Activated CD4-positive, alpha-beta memory T cell treated with anti-CD3 and anti-CD28 coated beads, Interleukin-2, amount 10 ng/mL, durations not matched to agents 7 days and 5 days (primary cell): ENCODE results near the gene SPR. TPM values are rescaled to one million over a fixed set of nuclear protein-coding genes. Genes with fewer than 3 reads are reported as not detected.

Source experiments
- CTCF ChIA-PET: fragments of 350-600 bp; sonication (Branson Sonifier 250); formaldehyde crosslinking; loops from one replicate; lab custom pipeline; 2021; ENCODE audit warnings: antibody characterized with exemption, inconsistent platforms; lab: Charles Lee
- POLR2A ChIA-PET: fragments of 350-600 bp; sonication (Branson Sonifier 250); formaldehyde crosslinking; loops from one replicate; lab custom pipeline; 2021; ENCODE audit warnings: antibody characterized with exemption; lab: Charles Lee
- DNase-seq: peaks from one replicate; pipeline ENCODE4 v3.0.0-alpha.2; 2020
- H3K27ac Mint-ChIP-seq: one replicate; pipeline ENCODE4 v1.8.0; 2021; ENCODE audit warnings: mild to moderate bottlenecking, mixed read lengths
- H3K27me3 Mint-ChIP-seq: one replicate; pipeline ENCODE4 v1.8.0; 2021; ENCODE audit warnings: mixed read lengths
- H3K36me3 Mint-ChIP-seq: one replicate; pipeline ENCODE4 v1.8.0; 2021; ENCODE audit warnings: low read depth, mixed read lengths
- H3K4me1 Mint-ChIP-seq: one replicate; pipeline ENCODE4 v1.8.0; 2021; ENCODE audit warnings: mixed read lengths
- H3K4me3 Mint-ChIP-seq: one replicate; pipeline ENCODE4 v1.8.0; 2021; ENCODE audit warnings: mild to moderate bottlenecking, mixed read lengths
- H3K9me3 Mint-ChIP-seq: one replicate; pipeline ENCODE4 v1.8.0; 2021; ENCODE audit warnings: mixed read lengths
- total RNA-seq, 2 experiments: library from RNA; stranded (reverse); gene quantifications; one replicate each; pipeline ENCODE4 v1.2.3, GENCODE V29; 2021

Gene SPR
- total RNA-seq, 2 experiments from 2014 or later: 0.63 to 0.71 TPM

GRCh38 chr2:72921088-72921851 is 34.1 kb downstream of the SPR start:
- no peak overlapping the region for H3K4me3 Mint-ChIP-seq
- H3K9me3 Mint-ChIP-seq: no peaks in the 10 kb centered on the region
- DNase-seq: no peak
- H3K27ac Mint-ChIP-seq: no peak overlapping the region
- ChIA-PET POLR2A (no interaction called here), CTCF (no interaction called here)
- peaks cover 76% of the 10 kb centered on the region for H3K27me3 Mint-ChIP-seq
- H3K4me1 Mint-ChIP-seq: peaks cover 25% of the 10 kb centered on the region
- no peaks in the 10 kb centered on the region for H3K36me3 Mint-ChIP-seq

- CTCF ChIA-PET: no interaction called here
- DNase-seq: peak; percentile 9
- peaks cover 22% of the 10 kb centered on the region for H3K4me1 Mint-ChIP-seq
- H3K4me3 Mint-ChIP-seq: no peak overlapping the region
- H3K9me3 Mint-ChIP-seq: no peaks in the 10 kb centered on the region
- H3K27ac Mint-ChIP-seq: no peak overlapping the region
- no peaks in the 10 kb centered on the region for H3K36me3 Mint-ChIP-seq
- H3K27me3 Mint-ChIP-seq: peaks cover 70% of the 10 kb centered on the region
- POLR2A ChIA-PET: no interaction called here
These were observed 34.6 kb downstream of the SPR start for GRCh38 chr2:72921853-72922252.

GRCh38 chr2:72923833-72924352 is 36.7 kb downstream of the SPR start:
- H3K27me3 Mint-ChIP-seq: peaks cover 61% of the 10 kb centered on the region
- CTCF ChIA-PET: no interaction called here
- POLR2A ChIA-PET: no interaction called here

GRCh38 chr2:72924353-72925240 is 37.4 kb downstream of the SPR start:
- CTCF ChIA-PET: interaction anchor here (1.6 to 2.8 kb wide), 2 partner anchors 37 to 252 kb away, joined by 5 to 11 read pairs; partner anchors contain the start of gene SPR
- H3K4me3 Mint-ChIP-seq: no peak overlapping the region
- no peak overlapping the region for H3K27ac Mint-ChIP-seq
- H3K27me3 Mint-ChIP-seq: peaks cover 54% of the 10 kb centered on the region
- POLR2A ChIA-PET: interaction anchor here (0.8 kb wide), 1 partner anchor 8 kb away, joined by 3 read pairs; the partner anchor contains the start of gene EMX1
- H3K36me3 Mint-ChIP-seq: no peaks in the 10 kb centered on the region
- peaks cover 11% of the 10 kb centered on the region for H3K4me1 Mint-ChIP-seq
- no peaks in the 10 kb centered on the region for H3K9me3 Mint-ChIP-seq
- no peak for DNase-seq

More at GRCh38 chr2:72923833-72924352, 36.7 kb downstream of the SPR start:
- Mint-ChIP-seq H3K4me1 (peaks cover 15% of the 10 kb centered on the region), H3K27ac (no peak overlapping the region), H3K36me3 (no peaks in the 10 kb centered on the region), H3K9me3 (no peaks in the 10 kb centered on the region), H3K4me3 (no peak overlapping the region)
- DNase-seq: peak; percentile 17

- Mint-ChIP-seq H3K9me3 (no peaks in the 10 kb centered on the region), H3K27me3 (peaks cover 45% of the 10 kb centered on the region), H3K36me3 (no peaks in the 10 kb centered on the region), H3K4me3 (no peak overlapping the region), H3K4me1 (peaks cover 6% of the 10 kb centered on the region), H3K27ac (no peak overlapping the region)
- ChIA-PET POLR2A (interaction anchor here (0.7 to 3.8 kb wide), 4 partner anchors 8 to 251 kb away, joined by 3 to 15 read pairs (median 7); partner anchors contain the start of gene EMX1), CTCF (interaction anchor here (1.3 to 2.8 kb wide), 6 partner anchors 30 to 252 kb away, joined by 3 to 12 read pairs (median 5); partner anchors contain the start of gene SPR)
- DNase-seq: no peak
These were observed 38.2 kb downstream of the SPR start for GRCh38 chr2:72925328-72925943.

GRCh38 chr2:72926368-72926767 is 39.2 kb downstream of the SPR start:
- Mint-ChIP-seq H3K27me3 (peaks cover 41% of the 10 kb centered on the region), H3K36me3 (no peaks in the 10 kb centered on the region), H3K27ac (no peak overlapping the region), H3K4me3 (no peak overlapping the region), H3K4me1 (peaks cover 5% of the 10 kb centered on the region), H3K9me3 (no peaks in the 10 kb centered on the region)
- ChIA-PET CTCF (interaction anchor here (1.3 to 2.8 kb wide), 7 partner anchors 10 to 251 kb away, joined by 3 to 12 read pairs (median 5); partner anchors contain the start of gene SPR), POLR2A (interaction anchor here (3.0 to 3.8 kb wide), 2 partner anchors 9 to 28 kb away, joined by 11 to 15 read pairs; partner anchors contain the start of gene EMX1)
- DNase-seq: no peak

GRCh38 chr2:72926811-72927465 is 39.7 kb downstream of the SPR start:
- POLR2A ChIA-PET: interaction anchor here (1.2 to 3.8 kb wide), 3 partner anchors 9 to 27 kb away, joined by 5 to 15 read pairs (median 11); partner anchors contain the start of gene EMX1
- H3K27ac Mint-ChIP-seq: no peak overlapping the region
- H3K4me3 Mint-ChIP-seq: no peak overlapping the region

GRCh38 chr2:72927619-72928550 is 40.7 kb downstream of the SPR start:
- ChIA-PET POLR2A (interaction anchor here (1.2 to 3.8 kb wide), 3 partner anchors 10 to 26 kb away, joined by 5 to 15 read pairs (median 11); partner anchors contain the start of gene EMX1), CTCF (interaction anchor here (1.0 to 2.8 kb wide), 3 partner anchors 35 to 249 kb away, joined by 3 to 11 read pairs (median 3); no protein-coding TSS in a partner anchor)
- Mint-ChIP-seq H3K4me1 (peaks cover 10% of the 10 kb centered on the region), H3K27me3 (peaks cover 26% of the 10 kb centered on the region), H3K36me3 (no peaks in the 10 kb centered on the region), H3K4me3 (no peak overlapping the region), H3K27ac (no peak overlapping the region), H3K9me3 (no peaks in the 10 kb centered on the region)
- DNase-seq: no peak

More at GRCh38 chr2:72926811-72927465, 39.7 kb downstream of the SPR start:
- H3K36me3 Mint-ChIP-seq: no peaks in the 10 kb centered on the region
- peaks cover 35% of the 10 kb centered on the region for H3K27me3 Mint-ChIP-seq
- CTCF ChIA-PET: interaction anchor here (1.0 to 2.8 kb wide), 6 partner anchors 10 to 250 kb away, joined by 3 to 12 read pairs (median 4); no protein-coding TSS in a partner anchor
- peaks cover 6% of the 10 kb centered on the region for H3K4me1 Mint-ChIP-seq
- no peaks in the 10 kb centered on the region for H3K9me3 Mint-ChIP-seq
- no peak for DNase-seq

- no peaks in the 10 kb centered on the region for H3K9me3 Mint-ChIP-seq
- H3K4me3 Mint-ChIP-seq: no peak overlapping the region
- H3K36me3 Mint-ChIP-seq: no peaks in the 10 kb centered on the region
- no peak overlapping the region for H3K27ac Mint-ChIP-seq
- H3K4me1 Mint-ChIP-seq: peaks cover 5% of the 10 kb centered on the region
- POLR2A ChIA-PET: interaction anchor here (3.8 kb wide), 1 partner anchor 11 kb away, joined by 11 read pairs; the partner anchor contains the start of gene EMX1
- no peak for DNase-seq
- CTCF ChIA-PET: interaction anchor here (0.6 to 1.3 kb wide), 2 partner anchors 36 to 1597 kb away, joined by 3 read pairs; partner anchors contain the start of gene ZNF638
- peaks cover 14% of the 10 kb centered on the region for H3K27me3 Mint-ChIP-seq
These were observed 41.8 kb downstream of the SPR start for GRCh38 chr2:72929010-72929409.

- H3K9me3 Mint-ChIP-seq: no peaks in the 10 kb centered on the region
- peaks cover 12% of the 10 kb centered on the region for H3K4me1 Mint-ChIP-seq
- ChIA-PET CTCF (interaction anchor here (1.0 kb wide), 1 partner anchor 38 kb away, joined by 3 read pairs; no protein-coding TSS in a partner anchor), POLR2A (no interaction called here)
- H3K27ac Mint-ChIP-seq: no peak overlapping the region
- peaks cover 15% of the 10 kb centered on the region for H3K27me3 Mint-ChIP-seq
- H3K4me3 Mint-ChIP-seq: no peak overlapping the region
- no peak for DNase-seq
- no peaks in the 10 kb centered on the region for H3K36me3 Mint-ChIP-seq
These were observed 44.2 kb downstream of the SPR start for GRCh38 chr2:72931280-72931910.
